Measurements from ENCODE around the gene SLC7A5. TPM values are rescaled to one million over a fixed set of nuclear protein-coding genes. Genes with fewer than 3 reads are reported as not detected.
"Not testable (repeated sequence)": the region's sequence is repeated elsewhere in the genome, so short reads cannot be mapped to it uniquely, and the experiment has no call there.

The SLC7A5 gene
- 1 to 10 TPM; 1.6 to 3.4 TPM for total RNA-seq

GRCh38 chr16:87869061-87869878 is at the start of gene SLC7A5:
Gene SLC7A5 (minus strand): TSS chr16:87869507. CDS start chr16:87869422, 85 bp downstream.
- intact Hi-C loops (cut with DNase I); H3K9me3 ChIP-seq; H3K4me3 ChIP-seq; H3K27me3 ChIP-seq; H3K36me3 ChIP-seq (replicated peaks in 1 of 2; ENCODE audit: insufficient read depth in 1 of 2, low read depth in 2 of 2): not testable (repeated sequence)
- DNase-seq (peak; percentile 70 to 78 (median 76)), ATAC-seq (peak; percentile 65)
- Histone ChIP-seq H3K27ac (peak within 1 kb of the TSS in 2 of 4 donors; percentile 52 to 63), H3K4me1 (peaks cover 36% of the 10 kb centered on the region)
- 9% methylated on average over 72 of the region's 109 CpGs; no CpG with 5 or more reads in 1 of the 2 donors for WGBS, 2 donors
- peak in 2 of 3 donors; percentile 15 to 25 for TF ChIP-seq POLR2A (IDR thresholded peaks at IDR 0.05)

- Histone ChIP-seq H3K27me3 (no peaks in the 10 kb centered on the region), H3K36me3 (replicated peaks in 1 of 2; ENCODE audit: insufficient read depth in 1 of 2, low read depth in 2 of 2) (no peaks in the 10 kb centered on the region), H3K27ac (peak overlapping the region; percentile 21 to 79 (median 60)), H3K9me3 (no peaks in the 10 kb centered on the region), H3K4me3 (no peak overlapping the region), H3K4me1 (peaks cover 36% of the 10 kb centered on the region)
- ATAC-seq, result peak; percentile 62
- 25 to 39% methylated on average over 11 to 12 of the region's 13 CpGs for WGBS, 2 donors
- TF ChIP-seq POLR2A (IDR thresholded peaks at IDR 0.05) (peak in 1 of 3 donors; percentile 12), CTCF (IDR thresholded peaks at IDR 0.05) (no peak)
- intact Hi-C loops (cut with DNase I), result no loop called here
- DNase-seq, result peak; percentile 69 to 89 (median 80)
These were observed 49.0 kb upstream of the SLC7A5 start for GRCh38 chr16:87918338-87918737.

GRCh38 chr16:87917503-87917902 is 48.2 kb upstream of the SLC7A5 start:
- ATAC-seq (no peak), DNase-seq (no peak)
- intact Hi-C loops (cut with DNase I), result no loop called here
- no peaks in the 10 kb centered on the region for H3K27me3 ChIP-seq
- no peak overlapping the region for H3K4me3 ChIP-seq
- H3K27ac ChIP-seq, result no peak overlapping the region
- no peaks in the 10 kb centered on the region for H3K36me3 ChIP-seq (replicated peaks in 1 of 2; ENCODE audit: insufficient read depth in 1 of 2, low read depth in 2 of 2)
- TF ChIP-seq POLR2A (IDR thresholded peaks at IDR 0.05) (no peak), CTCF (IDR thresholded peaks at IDR 0.05) (peak in 1 of 7 experiments; percentile 29)
- WGBS, 2 donors, result 86 to 89% methylated on average over 7 to 9 of the region's 9 CpGs
- H3K4me1 ChIP-seq, result peaks cover 32% of the 10 kb centered on the region
- H3K9me3 ChIP-seq, result no peaks in the 10 kb centered on the region

- H3K4me3 ChIP-seq, result no peak overlapping the region
- peaks cover 29% of the 10 kb centered on the region for H3K4me1 ChIP-seq
- no peak for DNase-seq
- H3K36me3 ChIP-seq (replicated peaks in 1 of 2; ENCODE audit: insufficient read depth in 1 of 2, low read depth in 2 of 2), result no peaks in the 10 kb centered on the region
- no peak overlapping the region for H3K27ac ChIP-seq
- WGBS, 2 donors, result 93 to 95% methylated on average over 25 of the region's 25 CpGs
- H3K9me3 ChIP-seq, result no peaks in the 10 kb centered on the region
- ATAC-seq, result no peak
- intact Hi-C loops (cut with DNase I), result no loop called here
- H3K27me3 ChIP-seq, result no peaks in the 10 kb centered on the region
- TF ChIP-seq POLR2A (IDR thresholded peaks at IDR 0.05) (no peak), CTCF (IDR thresholded peaks at IDR 0.05) (no peak)
These were observed 45.5 kb upstream of the SLC7A5 start for GRCh38 chr16:87914812-87915211.

- 71 to 76% methylated on average over 8 to 26 of the region's 27 CpGs for WGBS, 2 donors
- DNase-seq; intact Hi-C loops (cut with DNase I): not testable (repeated sequence)
These were observed 44.9 kb upstream of the SLC7A5 start for GRCh38 chr16:87914021-87914725.

DNA sequence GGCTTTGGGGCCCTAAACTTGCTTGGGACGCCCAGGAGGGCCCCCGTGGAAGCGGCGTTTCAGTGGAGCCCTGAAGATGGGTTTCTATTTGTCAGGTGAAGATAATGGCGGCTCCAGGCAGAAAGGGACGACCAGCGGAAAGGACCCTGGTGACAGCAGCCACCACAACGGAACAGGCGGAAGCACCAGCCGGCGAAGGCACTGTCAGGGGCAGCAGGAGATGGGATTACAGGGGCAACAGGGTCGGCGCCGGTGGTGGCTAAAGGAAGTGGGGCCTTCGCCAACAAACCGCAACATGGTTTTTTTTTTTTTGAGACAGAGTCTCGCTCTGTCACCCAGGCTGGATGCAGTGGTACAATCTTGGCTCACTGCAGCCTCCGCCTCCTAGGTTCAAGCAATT is 43.4 kb upstream of the SLC7A5 start:
- H3K9me3 ChIP-seq; DNase-seq; H3K27ac ChIP-seq; H3K4me3 ChIP-seq; H3K27me3 ChIP-seq; H3K36me3 ChIP-seq (replicated peaks in 1 of 2; ENCODE audit: insufficient read depth in 1 of 2, low read depth in 2 of 2); ATAC-seq; intact Hi-C loops (cut with DNase I): not testable (repeated sequence)
- 82 to 91% methylated on average over 12 to 18 of the region's 18 CpGs for WGBS, 2 donors
- H3K4me1 ChIP-seq, result peaks cover 19% of the 10 kb centered on the region

More at GRCh38 chr16:87914021-87914725, 44.9 kb upstream of the SLC7A5 start:
- peaks cover 32% of the 10 kb centered on the region for H3K4me1 ChIP-seq
- not testable (repeated sequence) for H3K27me3 ChIP-seq; H3K27ac ChIP-seq; H3K36me3 ChIP-seq (replicated peaks in 1 of 2; ENCODE audit: insufficient read depth in 1 of 2, low read depth in 2 of 2); ATAC-seq; H3K9me3 ChIP-seq; H3K4me3 ChIP-seq

DNA sequence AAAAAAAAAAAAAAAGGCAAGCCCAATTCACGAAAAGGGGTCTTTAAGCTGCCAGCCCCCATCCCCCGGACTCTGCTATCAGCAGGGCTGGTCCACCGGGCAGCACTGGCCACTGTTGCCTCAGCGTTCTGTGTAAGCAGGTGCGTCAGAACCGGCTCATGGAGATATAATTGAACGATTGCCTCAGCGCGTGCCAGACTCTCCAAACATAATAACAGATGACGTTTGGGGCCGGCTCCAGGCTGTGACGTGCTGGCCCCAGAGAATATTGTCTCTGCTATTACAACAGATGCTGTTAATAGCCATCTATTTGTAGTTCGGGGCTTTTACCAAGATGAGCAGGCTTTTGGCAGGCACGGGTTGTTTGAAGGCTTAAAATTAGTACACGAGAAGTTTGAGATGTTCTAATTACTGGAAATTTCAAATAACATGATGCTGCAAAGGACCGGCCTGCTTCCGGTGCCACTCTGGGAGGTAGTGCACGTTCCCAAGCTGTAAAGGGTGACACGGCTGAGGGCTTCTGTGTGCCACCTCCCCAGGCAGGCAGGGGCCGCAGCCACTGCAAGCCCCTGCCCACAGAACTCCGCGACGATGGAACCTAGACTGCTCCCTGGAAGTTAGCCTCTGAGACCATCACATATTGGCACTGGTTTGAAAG is 41.9 kb upstream of the SLC7A5 start:
- Histone ChIP-seq H3K27ac (peak overlapping the region in 2 of 4 donors; percentile 48 to 53), H3K4me1 (peaks cover 18% of the 10 kb centered on the region)
- H3K9me3 ChIP-seq; intact Hi-C loops (cut with DNase I); H3K36me3 ChIP-seq (replicated peaks in 1 of 2; ENCODE audit: insufficient read depth in 1 of 2, low read depth in 2 of 2); H3K27me3 ChIP-seq; H3K4me3 ChIP-seq: not testable (repeated sequence)
- WGBS, 2 donors, result 35 to 46% methylated on average over 18 to 23 of the region's 23 CpGs
- ATAC-seq (peak; percentile 91), DNase-seq (peak; percentile 75 to 93 (median 82))
